T-helper 1 cell treated with Interleukin-12 subunit alpha and Interleukin-12 subunit beta and Interleukin-4 antibody, amounts not matched to agents 30 μg/mL and 1 μg/mL, for 36 hours (primary cell): ENCODE results near the gene ROCK1.
A peak's percentile ranks its signal among the peaks of the same experiment; 100 is the strongest.

Experiments
- H3K27ac Mint-ChIP-seq: one replicate; pipeline ENCODE4 v1.8.0; 2021; ENCODE audit warnings: mild to moderate bottlenecking, mixed read lengths
- H3K27me3 Mint-ChIP-seq: one replicate; pipeline ENCODE4 v1.8.0; 2021; ENCODE audit warnings: low read depth, mixed read lengths
- H3K36me3 Mint-ChIP-seq: one replicate; pipeline ENCODE4 v1.8.0; 2021; ENCODE audit warnings: low read depth, mixed read lengths
- H3K4me1 Mint-ChIP-seq: one replicate; pipeline ENCODE4 v1.8.0; 2021; ENCODE audit warnings: low read depth, mixed read lengths
- H3K4me3 Mint-ChIP-seq: one replicate; pipeline ENCODE4 v1.8.0; 2021; ENCODE audit warnings: mild to moderate bottlenecking, moderate library complexity, mixed read lengths
- H3K9me3 Mint-ChIP-seq: one replicate; pipeline ENCODE4 v1.8.0; 2021; ENCODE audit warnings: mixed read lengths

ROCK1 gene

DNA sequence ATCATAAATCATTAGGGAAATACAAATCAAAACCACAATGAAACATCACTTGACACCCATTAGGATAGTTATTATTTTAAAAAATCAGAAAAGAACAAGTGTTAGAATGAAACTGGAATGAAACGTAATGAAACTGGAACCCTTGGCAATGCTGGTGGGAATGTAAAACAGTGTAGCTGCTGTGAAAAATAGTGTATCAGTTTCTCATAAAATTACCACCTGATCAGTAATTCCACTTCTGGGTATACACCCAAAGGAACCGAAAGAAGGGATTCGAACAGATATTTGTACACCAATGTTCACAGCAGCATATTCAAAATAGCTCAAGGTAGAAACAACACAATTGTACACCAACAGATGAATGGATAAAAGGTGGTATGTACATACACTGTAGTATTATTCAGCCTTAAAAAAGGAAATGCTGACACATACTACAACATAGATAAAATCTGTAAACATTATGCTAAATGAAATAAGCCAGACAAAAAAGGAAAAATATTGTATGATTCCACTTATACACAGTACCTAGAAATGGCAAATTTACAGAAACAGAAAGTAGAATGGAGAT, 27.0 kb downstream of the ROCK1 start:
- Mint-ChIP-seq H3K4me3 (no peak overlapping the region), H3K9me3 (peaks cover 4% of the 10 kb centered on the region), H3K36me3 (peaks cover 10% of the 10 kb centered on the region), H3K27me3 (no peaks in the 10 kb centered on the region), H3K27ac (peak overlapping the region; percentile 53), H3K4me1 (peaks cover 23% of the 10 kb centered on the region)

GRCh38 chr18:21083017-21083416, 28.6 kb downstream of the ROCK1 start:
- no peak overlapping the region for H3K27ac Mint-ChIP-seq
- H3K9me3 Mint-ChIP-seq = peaks cover 4% of the 10 kb centered on the region
- H3K36me3 Mint-ChIP-seq = peaks cover 10% of the 10 kb centered on the region
- no peak overlapping the region for H3K4me3 Mint-ChIP-seq
- H3K27me3 Mint-ChIP-seq = no peaks in the 10 kb centered on the region
- peaks cover 25% of the 10 kb centered on the region for H3K4me1 Mint-ChIP-seq

DNA sequence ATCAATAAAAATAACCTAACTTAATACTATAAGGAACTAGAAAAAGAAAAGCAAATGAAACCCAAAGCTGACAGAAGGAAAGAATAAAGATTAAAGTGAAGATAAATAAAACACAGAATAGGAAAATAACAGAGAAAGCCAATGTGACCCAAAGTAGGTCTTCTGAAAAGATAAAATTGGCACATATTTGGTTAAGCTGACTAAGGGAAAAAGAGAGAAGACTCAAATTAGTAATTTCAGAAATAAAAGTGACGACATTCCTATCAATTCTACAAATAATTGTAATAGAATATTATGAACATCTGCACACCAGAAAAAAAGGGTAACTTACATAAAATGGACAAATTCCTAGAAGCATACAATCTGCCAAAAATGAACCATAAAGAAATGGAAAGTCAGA, 30.2 kb downstream of the ROCK1 start:
- Mint-ChIP-seq H3K36me3 (peaks cover 10% of the 10 kb centered on the region), H3K27me3 (no peaks in the 10 kb centered on the region), H3K4me1 (peaks cover 19% of the 10 kb centered on the region), H3K4me3 (no peak overlapping the region), H3K9me3 (peaks cover 4% of the 10 kb centered on the region), H3K27ac (no peak overlapping the region)

DNA sequence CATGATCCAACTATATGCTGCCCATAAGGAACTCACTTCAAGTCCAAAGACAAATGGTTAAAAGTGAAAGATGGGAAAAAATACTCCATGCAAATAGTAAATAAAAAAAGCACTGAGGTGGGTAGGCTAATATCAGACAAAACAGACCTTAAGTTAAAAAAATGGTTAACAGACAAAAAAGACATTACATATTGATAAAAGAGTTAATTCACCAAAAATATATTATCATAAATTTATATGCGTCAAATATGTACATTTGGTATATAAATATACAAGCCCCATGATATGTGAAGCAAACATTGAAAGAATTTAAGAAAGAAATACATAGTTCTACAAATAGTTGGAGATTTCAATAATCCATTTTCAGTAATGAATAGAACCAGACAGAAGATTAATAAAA, 31.0 kb downstream of the ROCK1 start:
- H3K4me3 Mint-ChIP-seq = no peak overlapping the region
- H3K36me3 Mint-ChIP-seq = peaks cover 10% of the 10 kb centered on the region
- no peak overlapping the region for H3K27ac Mint-ChIP-seq
- H3K9me3 Mint-ChIP-seq = peaks cover 4% of the 10 kb centered on the region
- H3K27me3 Mint-ChIP-seq = no peaks in the 10 kb centered on the region
- H3K4me1 Mint-ChIP-seq = peaks cover 17% of the 10 kb centered on the region

- Mint-ChIP-seq H3K9me3 (no peaks in the 10 kb centered on the region), H3K27me3 (no peaks in the 10 kb centered on the region), H3K4me3 (no peak overlapping the region), H3K27ac (peak overlapping the region; percentile 8), H3K4me1 (peaks cover 22% of the 10 kb centered on the region), H3K36me3 (no peaks in the 10 kb centered on the region)
Measured at GRCh38 chr18:21074336-21075323, 37.0 kb downstream of the ROCK1 start.

- H3K9me3 Mint-ChIP-seq = no peaks in the 10 kb centered on the region
- H3K4me1 Mint-ChIP-seq = peaks cover 20% of the 10 kb centered on the region
- no peaks in the 10 kb centered on the region for H3K36me3 Mint-ChIP-seq
- H3K4me3 Mint-ChIP-seq = no peak overlapping the region
- H3K27ac Mint-ChIP-seq = no peak overlapping the region
- no peaks in the 10 kb centered on the region for H3K27me3 Mint-ChIP-seq
Measured at GRCh38 chr18:21073180-21073579, 38.4 kb downstream of the ROCK1 start.

- Mint-ChIP-seq H3K27me3 (no peaks in the 10 kb centered on the region), H3K9me3 (no peaks in the 10 kb centered on the region), H3K4me1 (peaks cover 20% of the 10 kb centered on the region), H3K27ac (no peak overlapping the region), H3K36me3 (no peaks in the 10 kb centered on the region), H3K4me3 (no peak overlapping the region)
Measured at GRCh38 chr18:21071071-21071470, 40.5 kb downstream of the ROCK1 start.

DNA sequence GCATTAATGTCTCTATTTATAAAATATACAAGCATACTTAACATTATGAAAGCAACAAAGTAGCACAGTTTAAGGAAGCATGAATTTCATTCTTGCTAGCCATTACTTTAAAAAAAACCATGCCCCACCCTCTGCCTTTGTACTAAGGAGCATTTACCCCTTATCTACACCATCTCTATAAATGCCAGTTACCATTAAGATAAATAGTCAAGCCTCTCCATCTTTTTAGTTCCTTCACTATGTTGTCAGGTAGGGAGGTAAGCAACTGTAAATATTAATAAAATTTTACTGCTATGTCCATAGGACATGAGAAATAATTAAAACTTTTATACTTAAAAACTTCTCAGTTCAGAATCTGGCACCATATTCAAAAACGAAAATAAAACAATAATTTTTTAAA, 42.1 kb downstream of the ROCK1 start:
- Mint-ChIP-seq H3K4me3 (no peak overlapping the region), H3K27me3 (no peaks in the 10 kb centered on the region), H3K27ac (no peak overlapping the region), H3K9me3 (no peaks in the 10 kb centered on the region), H3K36me3 (peaks cover 2% of the 10 kb centered on the region), H3K4me1 (peaks cover 11% of the 10 kb centered on the region)

- Mint-ChIP-seq H3K4me3 (no peak overlapping the region), H3K27me3 (no peaks in the 10 kb centered on the region), H3K4me1 (peaks cover 4% of the 10 kb centered on the region), H3K27ac (no peak overlapping the region), H3K36me3 (peaks cover 8% of the 10 kb centered on the region), H3K9me3 (no peaks in the 10 kb centered on the region)
Measured at GRCh38 chr18:21064347-21064746, 47.3 kb downstream of the ROCK1 start.

GRCh38 chr18:21063011-21063410, 48.6 kb downstream of the ROCK1 start:
- H3K9me3 Mint-ChIP-seq = no peaks in the 10 kb centered on the region
- H3K4me1 Mint-ChIP-seq = peaks cover 4% of the 10 kb centered on the region
- H3K27ac Mint-ChIP-seq = no peak overlapping the region
- no peaks in the 10 kb centered on the region for H3K27me3 Mint-ChIP-seq
- peaks cover 8% of the 10 kb centered on the region for H3K36me3 Mint-ChIP-seq
- no peak overlapping the region for H3K4me3 Mint-ChIP-seq

DNA sequence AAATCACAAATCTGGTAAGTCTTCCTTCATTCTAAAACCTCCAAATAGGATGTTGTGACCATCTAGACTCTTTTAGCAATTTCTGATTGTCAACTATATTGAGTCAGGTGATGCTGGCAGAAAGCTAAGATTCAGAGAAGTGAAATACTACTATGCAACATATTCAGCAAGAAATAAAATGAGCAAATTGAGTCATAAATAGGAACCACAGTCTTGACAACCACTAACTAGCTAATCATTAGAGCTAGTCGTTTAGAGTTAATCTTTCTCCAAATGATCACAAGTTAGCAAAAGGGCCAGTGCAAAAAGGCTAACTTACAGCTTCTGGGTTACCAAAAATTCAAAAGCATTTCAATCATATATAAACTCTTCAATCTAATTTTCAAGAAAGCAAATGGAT, 54.5 kb downstream of the ROCK1 start:
- Mint-ChIP-seq H3K27me3 (no peaks in the 10 kb centered on the region), H3K9me3 (no peaks in the 10 kb centered on the region), H3K4me1 (no peaks in the 10 kb centered on the region), H3K4me3 (no peak overlapping the region), H3K27ac (no peak overlapping the region), H3K36me3 (no peaks in the 10 kb centered on the region)

DNA sequence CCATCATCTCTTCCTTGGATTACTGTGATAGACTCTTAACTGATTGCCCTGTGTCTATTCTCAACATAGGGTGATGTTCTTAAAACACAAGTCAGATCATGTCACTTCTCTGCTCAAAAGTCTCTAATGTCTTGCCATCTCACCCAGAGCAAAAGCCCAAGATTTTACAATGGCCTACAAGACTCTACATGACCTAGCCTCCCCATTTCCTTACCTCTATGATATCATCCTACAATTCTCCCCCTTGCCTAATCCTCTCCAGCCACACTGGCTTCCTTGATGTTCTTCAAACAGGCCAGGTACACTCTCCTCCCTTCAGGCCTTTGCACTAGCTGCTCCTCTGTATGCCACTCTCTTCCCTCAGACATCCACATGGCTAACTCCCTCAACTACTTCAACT, 55.1 kb downstream of the ROCK1 start:
- Mint-ChIP-seq H3K4me3 (no peak overlapping the region), H3K27ac (no peak overlapping the region), H3K36me3 (no peaks in the 10 kb centered on the region), H3K4me1 (no peaks in the 10 kb centered on the region), H3K9me3 (no peaks in the 10 kb centered on the region), H3K27me3 (no peaks in the 10 kb centered on the region)

GRCh38 chr18:21054252-21054821, 57.3 kb downstream of the ROCK1 start:
- no peaks in the 10 kb centered on the region for H3K9me3 Mint-ChIP-seq
- H3K27me3 Mint-ChIP-seq = no peaks in the 10 kb centered on the region
- H3K4me3 Mint-ChIP-seq = no peak overlapping the region
- peaks cover 1% of the 10 kb centered on the region for H3K36me3 Mint-ChIP-seq
- H3K4me1 Mint-ChIP-seq = peaks cover 2% of the 10 kb centered on the region
- no peak overlapping the region for H3K27ac Mint-ChIP-seq

DNA sequence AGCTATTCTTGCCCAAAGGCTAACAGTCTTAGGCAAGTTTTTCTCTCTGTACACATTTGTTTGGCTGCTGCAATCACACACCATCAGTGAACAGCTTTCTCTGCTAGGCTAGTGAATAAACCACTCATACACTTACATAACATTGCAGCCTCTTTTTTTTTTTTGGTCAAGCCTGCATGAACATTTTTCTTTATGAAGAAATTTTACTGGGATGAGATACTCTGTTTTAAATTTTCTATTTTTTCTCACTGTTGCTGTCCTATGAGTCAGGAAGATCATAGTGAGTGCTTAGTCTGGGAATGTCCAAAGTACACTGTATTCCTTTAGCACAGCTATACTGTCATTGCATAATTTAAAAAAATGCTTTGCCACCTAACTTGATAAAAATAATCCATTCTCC, 58.5 kb downstream of the ROCK1 start:
- H3K27ac Mint-ChIP-seq = no peak overlapping the region
- H3K27me3 Mint-ChIP-seq = no peaks in the 10 kb centered on the region
- H3K4me1 Mint-ChIP-seq = peaks cover 2% of the 10 kb centered on the region
- peaks cover 3% of the 10 kb centered on the region for H3K36me3 Mint-ChIP-seq
- H3K9me3 Mint-ChIP-seq = no peaks in the 10 kb centered on the region
- H3K4me3 Mint-ChIP-seq = no peak overlapping the region

GRCh38 chr18:21052385-21052784, 59.2 kb downstream of the ROCK1 start:
- Mint-ChIP-seq H3K27me3 (no peaks in the 10 kb centered on the region), H3K4me1 (peaks cover 4% of the 10 kb centered on the region), H3K27ac (no peak overlapping the region)

More at GRCh38 chr18:21052385-21052784, 59.2 kb downstream of the ROCK1 start:
- Mint-ChIP-seq H3K36me3 (peaks cover 6% of the 10 kb centered on the region), H3K9me3 (no peaks in the 10 kb centered on the region), H3K4me3 (no peak overlapping the region)
